MM.1S (cell line): ENCODE data around the gene APBB2.

Experiments
- EZH2 ChIP-seq: fragments of 300-600 bp; sonication (generic); optimal IDR thresholded peaks from 2 replicates; pipeline ENCODE3; 2017; ENCODE audit warnings: low read depth, mild to moderate bottlenecking, antibody characterized with exemption, low read length, mixed read lengths
- EZH2phosphoT487 ChIP-seq: fragments of 300-600 bp; sonication (generic); IDR thresholded peaks from 2 replicates; pipeline ENCODE4 v1.6.1; 2018; ENCODE audit warnings: antibody characterized with exemption, low read length
- TF ChIP-seq, protein P1 (sequence below): fragments of 300-600 bp; sonication (generic); IDR thresholded peaks from 2 replicates; pipeline ENCODE4 v1.5.1; 2016; ENCODE audit warnings: antibody characterized with exemption, low read length, mixed read lengths

DNA sequence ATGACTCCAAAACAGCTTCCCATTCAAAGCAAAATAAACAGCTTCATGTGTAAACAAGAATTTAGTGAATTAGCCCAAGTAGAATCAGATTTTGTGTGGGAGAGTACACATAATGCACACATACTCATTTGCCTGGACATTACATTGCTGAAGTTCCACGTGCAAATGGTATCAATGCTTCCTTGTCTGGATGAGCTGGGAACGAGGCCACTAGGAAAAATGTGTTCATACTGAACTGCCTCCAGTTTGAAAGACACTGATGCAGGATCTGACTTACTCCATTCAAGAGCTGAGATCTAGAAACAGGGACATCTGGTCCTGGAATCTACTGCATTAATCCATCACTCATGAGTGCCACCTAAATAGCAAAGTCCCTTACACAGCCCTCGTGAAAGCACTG lies 228.0 kb downstream of the APBB2 start:
- TF ChIP-seq, protein P1, sequence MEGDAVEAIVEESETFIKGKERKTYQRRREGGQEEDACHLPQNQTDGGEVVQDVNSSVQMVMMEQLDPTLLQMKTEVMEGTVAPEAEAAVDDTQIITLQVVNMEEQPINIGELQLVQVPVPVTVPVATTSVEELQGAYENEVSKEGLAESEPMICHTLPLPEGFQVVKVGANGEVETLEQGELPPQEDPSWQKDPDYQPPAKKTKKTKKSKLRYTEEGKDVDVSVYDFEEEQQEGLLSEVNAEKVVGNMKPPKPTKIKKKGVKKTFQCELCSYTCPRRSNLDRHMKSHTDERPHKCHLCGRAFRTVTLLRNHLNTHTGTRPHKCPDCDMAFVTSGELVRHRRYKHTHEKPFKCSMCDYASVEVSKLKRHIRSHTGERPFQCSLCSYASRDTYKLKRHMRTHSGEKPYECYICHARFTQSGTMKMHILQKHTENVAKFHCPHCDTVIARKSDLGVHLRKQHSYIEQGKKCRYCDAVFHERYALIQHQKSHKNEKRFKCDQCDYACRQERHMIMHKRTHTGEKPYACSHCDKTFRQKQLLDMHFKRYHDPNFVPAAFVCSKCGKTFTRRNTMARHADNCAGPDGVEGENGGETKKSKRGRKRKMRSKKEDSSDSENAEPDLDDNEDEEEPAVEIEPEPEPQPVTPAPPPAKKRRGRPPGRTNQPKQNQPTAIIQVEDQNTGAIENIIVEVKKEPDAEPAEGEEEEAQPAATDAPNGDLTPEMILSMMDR: no peak
- TF ChIP-seq EZH2phosphoT487: no peak
- no peak for TF ChIP-seq EZH2
